HG02571 (cell line): Measurements from ENCODE around the gene BIRC7.

Source experiments
- ATAC-seq: cut with Tn5 transposase; IDR thresholded peaks from one replicate; pipeline ENCODE4 v1.9.1; 2021; ENCODE audit warnings: mild to moderate bottlenecking, moderate library complexity; ENCODE audit not compliant: unreplicated experiment

The BIRC7 gene

DNA sequence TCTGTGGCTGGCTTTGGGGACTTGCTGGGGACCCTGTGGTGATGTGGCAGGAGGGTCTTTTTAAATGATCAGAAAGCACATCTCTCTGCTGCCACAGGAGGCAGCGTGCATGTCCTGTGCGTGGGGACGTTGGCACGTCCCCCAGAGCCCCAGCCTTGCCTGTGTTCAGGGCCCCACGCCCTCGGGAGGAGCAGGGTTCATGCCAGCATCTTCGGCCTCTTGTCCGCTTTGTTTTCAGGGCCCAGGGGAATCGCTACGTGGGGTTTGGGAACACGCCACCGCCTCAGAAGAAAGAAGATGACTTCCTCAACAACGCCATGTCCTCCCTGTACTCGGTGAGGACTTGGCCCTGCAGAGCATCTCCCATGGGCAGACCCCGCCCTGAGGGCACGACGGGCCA lies 43.0 kb downstream of the BIRC7 start:
- no peak for ATAC-seq

DNA sequence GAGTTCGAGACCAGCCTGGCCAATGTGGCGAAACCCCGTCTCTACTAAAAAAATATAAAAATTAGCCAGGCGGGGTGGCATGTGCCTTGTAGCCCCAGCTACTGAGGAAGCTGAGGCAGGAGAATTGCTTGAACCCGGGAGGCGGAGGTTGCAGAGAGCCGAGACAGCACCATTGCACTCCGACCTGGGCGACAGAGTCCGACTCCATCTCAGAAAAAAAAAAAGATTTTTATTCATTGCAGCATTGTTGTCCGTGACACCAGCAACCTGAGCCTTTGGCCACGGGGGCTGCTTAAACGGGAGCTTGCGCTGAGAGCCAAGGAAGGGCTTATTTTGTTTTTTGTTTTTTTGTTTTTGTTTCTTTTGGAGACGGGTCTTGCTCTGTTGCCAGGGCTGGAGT lies 44.2 kb downstream of the BIRC7 start:
- ATAC-seq, result no peak

DNA sequence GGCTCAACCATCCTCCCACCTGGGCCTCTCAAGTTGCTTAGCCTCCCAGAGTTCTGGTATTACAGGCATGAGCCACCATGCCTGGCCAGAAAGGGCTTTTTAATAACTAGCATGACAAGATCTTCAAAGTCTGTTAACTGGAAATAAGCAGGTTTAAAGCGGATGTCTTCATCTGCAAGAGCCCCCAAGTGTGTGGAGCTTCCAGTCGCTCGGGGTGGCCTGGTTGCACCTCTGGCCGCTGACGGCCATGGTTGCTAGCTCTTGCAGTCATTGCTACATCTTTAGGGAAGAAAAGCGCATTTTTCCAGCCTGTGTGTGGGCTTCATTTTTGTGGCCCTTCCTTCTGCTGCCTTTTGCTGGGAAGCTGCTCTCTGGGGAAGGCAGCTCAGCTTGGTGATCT lies 44.7 kb downstream of the BIRC7 start:
- no peak for ATAC-seq

DNA sequence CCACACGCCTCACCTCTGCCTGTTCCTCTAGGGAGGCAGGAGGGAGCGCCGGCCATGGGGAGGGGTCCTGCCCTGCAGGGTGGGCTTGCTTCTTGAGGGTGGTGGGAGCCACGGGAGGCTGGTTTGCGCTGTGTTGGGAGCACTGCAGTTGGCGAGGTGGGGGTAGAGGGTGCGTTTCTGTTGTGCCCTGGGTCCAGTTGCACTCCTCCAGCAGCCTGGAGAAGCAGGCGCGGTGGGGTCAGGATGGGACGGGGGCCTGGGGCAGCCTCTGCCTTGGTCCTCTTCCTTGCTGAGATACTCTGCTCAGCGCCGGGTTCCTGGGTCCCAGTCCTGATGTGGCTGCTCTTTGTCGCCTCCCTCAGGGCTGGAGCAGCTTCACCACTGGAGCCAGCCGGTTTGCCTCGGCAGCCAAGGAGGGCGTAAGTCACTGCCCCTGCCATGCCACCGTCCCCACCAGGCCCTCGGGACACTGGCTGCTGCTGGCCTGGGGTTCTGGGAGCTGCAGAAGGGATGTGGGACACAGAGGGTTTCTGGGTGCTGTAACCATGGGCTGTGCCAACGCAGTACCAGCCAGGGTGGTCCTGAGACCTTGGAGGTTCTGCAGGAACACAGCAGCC lies 45.3 kb downstream of the BIRC7 start:
- ATAC-seq, result no peak

DNA sequence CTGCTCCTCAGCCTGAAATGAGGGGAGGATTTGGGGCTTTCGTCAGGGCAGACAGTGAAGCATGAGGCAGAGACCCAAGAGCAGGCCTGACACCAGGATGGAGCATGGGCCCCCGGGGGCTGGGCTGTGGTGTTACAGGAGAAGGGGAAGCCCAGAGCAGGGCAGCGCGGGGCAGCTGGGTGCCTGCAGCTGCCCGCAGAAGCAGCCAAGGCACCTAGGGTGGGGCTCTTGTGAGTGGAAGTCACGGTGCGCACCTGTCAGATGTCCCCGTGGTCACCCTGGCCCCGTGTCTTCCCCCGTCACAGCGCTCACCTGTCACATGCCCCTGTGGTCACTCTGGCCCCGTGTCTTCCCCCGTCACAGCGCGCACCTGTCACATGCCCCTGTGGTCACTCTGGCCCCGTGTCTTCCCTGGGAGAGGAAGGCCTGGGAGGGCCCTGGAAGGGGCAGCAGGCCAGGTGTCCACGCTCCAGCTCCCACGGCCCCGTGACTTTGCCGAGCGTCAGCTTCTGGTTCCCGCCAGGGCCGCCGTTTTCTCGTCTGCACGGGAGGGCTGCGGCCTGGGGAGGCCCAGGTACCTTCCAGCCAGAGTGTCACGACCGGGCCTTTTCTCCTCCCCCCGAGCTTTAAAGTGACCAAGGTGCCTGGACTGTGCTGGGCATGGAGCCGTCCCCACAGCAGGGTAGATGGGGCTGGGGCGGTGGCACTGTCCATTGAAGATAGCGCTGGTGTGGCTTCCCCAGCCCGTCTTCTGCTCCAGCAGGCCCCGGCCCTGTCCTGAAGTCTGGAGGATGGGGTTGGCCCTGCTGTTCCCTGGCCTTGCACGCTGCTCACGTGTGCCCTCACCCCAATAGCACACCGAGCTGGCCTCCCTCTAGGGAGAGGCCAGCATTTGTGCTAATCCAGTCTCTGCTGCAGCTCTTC lies 46.3 kb downstream of the BIRC7 start:
- no peak for ATAC-seq

DNA sequence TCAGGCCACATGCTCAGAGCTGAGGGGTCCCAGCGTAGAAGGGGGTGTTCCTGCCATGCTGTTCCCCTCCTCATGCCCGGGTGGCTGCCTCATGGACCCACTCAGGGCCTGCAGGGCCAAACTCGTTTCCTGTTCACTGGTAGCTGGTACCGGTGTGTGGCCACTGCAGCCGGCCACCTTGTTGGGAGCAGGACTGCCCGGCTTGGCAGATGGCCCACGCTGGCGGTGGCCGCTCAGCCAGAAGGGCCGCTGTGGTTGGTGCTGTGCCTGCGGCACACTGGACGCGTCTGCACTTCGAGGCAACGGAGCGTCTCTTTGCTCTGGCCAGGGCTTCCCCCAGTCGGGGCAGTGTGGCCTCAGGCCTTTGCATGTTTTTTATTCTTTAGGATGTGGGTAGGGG lies 47.2 kb downstream of the BIRC7 start:
- ATAC-seq, result no peak

DNA sequence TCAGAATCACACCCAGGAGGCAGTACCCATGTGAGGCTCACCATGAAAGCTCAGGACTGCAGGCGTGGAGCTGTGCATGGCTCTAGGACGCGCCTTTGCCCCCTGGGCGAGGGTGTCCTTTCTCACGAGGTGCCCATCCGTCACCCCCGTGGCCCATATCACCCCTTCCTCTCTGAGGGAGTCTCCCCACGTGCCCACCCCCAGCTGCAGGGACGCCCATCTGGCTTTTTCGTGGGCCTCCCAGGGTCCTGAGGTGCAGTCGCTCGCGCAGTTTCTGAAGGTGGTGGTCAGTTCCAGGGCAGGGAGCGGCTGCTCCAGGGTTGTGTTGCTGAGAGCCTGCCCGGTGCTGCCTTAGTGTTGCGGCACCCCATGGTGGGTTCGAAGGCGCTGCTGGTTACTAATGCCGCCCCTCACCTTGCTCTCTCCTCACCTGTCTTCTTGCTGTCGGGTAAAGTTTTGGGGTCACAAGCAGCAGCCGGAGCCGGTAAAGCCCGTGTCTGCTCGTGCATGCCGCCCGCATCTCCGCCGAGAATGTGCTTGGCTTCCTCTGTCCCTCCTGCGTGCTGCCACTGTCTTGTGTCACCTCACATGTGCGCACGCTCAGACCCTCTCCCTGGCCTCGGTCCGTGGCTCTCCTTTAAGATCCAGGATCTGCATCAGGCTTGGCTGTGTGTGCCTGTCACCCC lies 47.8 kb downstream of the BIRC7 start:
- no peak for ATAC-seq

DNA sequence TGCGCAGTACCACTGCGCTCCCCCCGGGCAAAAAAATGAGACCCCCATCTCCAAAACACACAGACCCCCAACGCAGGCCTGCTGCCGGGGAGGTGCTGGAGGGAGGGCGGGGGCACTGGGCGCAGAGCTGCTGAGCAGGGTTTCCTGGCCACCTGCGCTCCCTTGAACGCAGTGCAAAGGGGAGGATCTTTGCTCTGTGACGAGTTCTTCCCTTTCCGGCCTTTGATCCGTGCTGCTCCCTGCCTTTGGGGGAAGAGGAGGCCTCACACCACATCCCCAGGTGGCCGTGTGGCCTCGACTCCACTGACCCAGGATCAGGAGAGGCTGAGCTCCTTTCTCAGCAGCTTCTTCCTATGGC lies 48.4 kb downstream of the BIRC7 start:
- no peak for ATAC-seq

DNA sequence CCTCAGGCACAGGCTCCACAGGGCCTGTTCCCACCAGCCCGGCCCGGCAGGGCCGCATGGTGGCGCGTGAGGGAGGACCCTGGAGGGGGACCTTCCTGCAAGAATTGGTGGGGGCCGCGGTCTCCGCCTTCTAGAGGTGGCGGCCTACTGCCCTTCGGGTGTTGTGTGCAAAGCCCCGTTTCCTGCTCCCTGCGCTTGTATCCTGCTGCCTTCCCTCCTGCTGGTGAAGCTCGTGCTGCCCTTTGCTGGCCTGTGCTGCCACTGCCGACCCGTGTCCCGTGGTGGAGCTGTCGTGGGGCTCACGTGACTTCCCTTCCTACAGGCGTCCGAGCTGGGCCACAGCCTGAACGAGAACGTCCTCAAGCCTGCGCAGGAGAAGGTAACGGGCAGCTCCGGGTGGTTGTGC lies 48.8 kb downstream of the BIRC7 start:
- no peak for ATAC-seq

DNA sequence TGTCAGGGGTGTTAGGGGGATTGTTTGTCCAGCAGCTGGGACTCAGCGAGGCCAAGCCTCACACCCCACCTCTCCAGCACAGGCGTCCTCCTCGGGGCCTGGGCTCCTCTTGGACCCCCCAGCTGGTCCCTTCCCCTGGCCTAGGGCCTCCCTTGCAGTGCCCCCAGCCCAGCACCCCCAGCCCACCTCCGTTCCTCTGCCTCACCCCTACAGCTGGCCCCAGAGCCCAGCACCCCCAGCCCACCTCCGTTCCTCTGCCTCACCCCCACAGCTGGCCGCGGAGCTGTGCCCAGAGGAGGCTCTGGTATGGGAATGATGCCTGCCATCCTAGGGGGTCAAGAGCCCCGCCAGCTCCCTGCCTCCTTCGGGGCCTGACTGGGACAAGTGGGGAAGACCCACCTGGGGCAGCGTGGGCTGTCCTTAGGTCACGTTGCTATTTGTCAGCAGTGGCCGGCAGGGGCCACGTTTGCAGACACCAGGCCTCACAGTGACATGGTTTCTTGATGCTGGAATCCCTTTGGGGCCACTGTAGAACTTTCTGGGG lies 49.3 kb downstream of the BIRC7 start:
- no peak for ATAC-seq

DNA sequence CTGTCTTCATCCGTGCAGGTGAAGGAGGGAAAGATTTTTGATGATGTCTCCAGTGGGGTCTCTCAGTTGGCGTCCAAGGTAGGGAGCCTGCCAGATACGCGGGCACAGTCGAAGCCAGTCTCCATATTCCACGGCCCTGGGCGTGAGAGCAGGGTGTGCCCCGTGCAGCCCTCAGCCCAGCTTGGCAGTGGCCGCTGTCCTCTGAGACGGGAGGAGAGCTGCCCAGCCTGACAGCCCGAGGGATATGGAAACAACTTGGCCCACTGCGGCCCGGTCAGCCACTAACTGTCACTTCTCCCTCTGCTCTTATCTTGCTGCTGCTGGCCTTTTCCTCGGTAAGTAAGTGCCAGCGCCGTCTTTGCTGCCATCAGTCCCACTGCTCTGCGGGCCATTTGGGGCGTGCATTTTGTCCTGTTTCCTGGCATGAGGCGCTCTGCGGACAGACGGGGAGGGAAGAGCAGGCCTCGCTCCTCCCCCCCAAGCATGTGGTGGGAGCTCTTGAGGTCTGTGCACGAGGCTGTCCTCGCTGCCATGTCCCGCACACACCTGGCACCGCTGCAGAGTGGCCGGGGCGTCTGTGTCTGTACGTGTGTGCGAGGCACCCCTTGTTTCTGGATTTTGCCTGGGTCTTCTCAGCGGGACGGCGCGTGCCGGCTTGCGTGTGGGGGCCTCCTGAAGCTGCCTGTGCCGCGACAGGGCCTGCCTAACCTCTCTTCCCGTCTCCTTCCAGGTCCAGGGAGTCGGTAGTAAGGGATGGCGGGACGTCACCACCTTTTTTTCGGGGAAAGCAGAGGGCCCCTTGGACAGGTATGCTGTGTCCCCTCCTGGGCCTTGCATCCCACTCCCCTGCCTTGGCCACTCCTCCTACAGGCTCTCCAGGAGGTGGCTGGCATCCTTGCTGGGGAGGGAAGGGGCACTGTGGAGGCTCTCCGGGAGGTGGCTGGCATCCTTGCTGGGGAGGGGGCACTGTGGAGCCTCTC lies 50.2 kb downstream of the BIRC7 start:
- ATAC-seq, result no peak

DNA sequence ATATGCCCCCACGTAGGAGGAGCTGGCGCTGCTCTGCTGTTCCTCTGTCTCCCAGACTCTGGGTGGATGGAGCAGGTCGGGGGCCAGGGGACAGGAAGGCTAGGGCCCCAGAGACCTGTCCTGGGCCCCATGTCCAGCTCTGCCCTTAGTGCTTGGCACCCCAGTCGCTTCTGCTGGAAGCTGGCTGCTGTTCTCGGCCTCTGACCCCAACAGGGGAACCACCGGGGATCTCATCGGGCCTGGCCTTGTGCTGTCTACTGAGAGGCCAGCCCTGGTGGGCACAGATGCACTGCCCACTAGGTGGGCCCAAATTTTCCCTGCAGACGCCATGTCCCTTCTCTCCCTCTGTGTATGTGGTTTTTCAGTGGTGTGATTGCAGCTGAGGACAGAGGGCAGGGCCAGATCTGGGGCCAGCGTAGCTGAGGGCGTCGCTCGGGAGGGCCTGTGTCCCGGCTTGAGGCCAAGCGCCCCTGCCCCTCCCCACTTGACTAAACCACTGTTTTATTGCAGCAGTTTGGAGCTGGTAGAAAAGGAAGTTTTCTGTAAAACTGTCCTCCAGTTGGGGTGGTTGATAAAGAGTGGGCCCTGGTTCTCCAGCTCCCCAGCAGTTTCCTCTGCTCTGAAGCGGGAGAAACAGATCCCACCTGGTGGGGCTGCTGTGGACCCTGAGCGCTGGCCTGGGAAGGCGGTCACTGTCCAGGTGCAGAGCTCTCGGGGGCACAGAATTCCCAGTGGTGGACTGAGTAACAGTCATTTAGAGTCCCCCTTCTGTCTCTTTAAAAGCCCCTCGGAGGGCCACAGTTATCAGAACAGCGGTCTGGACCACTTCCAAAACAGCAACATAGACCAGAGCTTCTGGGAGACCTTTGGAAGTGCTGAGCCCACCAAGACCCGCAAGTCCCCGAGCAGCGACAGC lies 51.3 kb downstream of the BIRC7 start:
- no peak for ATAC-seq

DNA sequence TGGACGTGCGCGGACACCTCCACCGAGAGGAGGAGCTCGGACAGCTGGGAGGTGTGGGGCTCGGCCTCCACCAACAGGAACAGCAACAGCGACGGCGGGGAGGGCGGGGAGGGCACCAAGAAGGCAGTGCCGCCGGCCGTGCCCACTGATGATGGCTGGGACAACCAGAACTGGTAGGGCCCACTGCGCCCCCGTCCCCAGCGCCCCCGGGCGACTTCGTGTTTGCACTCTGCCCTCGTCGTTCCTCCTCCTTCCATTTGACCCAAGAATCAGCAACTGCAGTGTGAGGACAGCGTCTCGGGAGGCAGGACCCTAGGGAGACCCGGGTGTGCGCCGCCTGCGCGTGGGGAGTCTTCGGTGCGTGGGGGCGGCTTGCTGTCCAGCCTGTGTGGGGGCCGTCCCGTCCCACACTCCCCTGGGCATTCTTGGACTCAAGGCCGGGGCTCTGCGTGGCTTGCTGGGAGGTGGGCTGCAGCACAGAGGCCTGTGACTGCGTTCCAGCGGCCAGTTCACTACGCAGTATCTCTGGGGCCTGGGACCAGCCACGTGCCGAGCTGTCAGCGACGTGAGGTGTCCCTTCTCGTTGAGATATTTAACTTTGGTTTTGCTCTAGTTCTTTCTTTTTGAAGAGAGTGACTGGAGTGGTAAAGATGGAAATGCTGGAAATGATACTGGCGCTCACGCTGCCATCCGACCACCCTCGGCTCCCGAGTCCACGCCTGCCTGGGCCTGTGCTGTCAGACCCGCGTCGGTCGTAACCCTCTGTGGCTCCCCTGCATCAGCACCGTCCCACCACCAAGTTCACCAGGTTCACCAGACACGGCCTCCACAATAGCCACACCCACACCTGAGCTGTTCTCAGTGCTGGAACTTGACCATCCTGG lies 52.2 kb downstream of the BIRC7 start:
- ATAC-seq, result no peak

DNA sequence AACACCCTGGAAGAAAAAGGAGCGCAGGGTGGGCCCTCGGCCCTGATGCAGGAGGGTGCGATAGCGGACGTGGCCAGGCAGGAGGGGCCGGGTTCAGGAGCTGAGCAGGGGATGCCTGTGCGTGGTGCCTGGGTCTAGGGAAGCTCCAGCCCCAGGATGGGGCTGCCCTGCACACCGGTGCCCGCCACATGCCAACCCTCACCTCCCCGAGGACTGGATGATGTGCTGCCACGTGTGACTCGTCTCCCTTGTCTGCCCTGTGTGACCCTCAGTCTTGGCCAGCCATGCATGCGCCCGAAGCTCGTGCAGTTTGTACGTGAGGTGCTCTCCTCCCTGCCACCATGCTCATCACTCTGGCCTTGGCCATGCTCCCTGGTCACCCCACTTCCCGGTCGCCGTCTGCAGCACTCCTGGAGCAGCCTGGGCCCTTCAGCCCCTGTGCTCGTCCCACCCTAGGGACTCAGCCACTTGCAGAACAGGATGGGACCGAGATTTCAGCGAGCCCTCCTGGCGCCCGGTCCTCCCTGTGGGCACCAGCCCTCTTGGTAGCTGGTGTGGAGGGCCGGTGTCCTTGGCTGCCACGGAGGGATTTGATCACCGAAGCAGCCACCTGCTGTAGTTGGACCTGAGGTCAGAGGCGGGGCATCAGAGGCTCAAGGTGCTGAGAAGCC lies 53.0 kb downstream of the BIRC7 start:
- ATAC-seq, result no peak

DNA sequence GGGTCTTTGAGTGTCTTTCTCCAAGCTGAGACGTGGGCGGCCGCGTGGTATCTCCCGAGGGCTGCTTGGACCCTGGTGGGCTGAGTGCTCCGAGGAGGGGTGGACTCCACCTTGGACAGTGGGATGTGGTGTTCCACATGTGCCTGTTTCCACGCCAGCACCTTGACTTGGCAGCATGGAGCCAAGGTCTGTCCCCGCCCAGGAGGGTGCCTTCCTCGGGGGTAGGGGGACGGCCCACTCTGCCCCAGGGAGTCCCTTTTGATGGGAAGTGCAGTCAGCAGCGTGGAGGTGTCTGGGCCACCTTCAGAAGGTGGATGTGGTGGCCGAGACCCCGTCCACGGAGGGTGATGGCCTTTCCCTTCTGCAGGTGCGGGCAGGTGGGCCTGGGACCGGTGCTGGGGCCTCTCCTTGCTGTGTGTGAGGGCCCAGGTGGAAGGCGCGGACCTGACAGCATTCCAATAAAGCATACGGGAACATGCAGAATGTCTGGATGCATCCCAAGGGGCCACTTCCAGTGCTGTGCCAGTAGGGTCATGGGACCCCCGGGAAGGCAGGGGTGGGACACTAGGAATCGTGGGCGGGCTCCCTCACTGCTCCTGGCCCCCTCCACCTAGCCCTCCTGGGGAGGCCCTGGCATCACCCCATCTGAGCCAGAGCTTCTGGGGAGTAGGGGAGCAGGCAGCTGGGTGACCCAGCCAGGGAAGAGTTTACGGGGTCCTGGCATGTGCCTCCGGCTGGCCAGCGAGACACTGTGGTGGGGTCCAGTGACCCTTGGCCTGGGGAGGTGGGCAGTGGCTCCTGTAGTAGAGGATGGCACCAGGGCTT lies 53.8 kb downstream of the BIRC7 start:
- no peak for ATAC-seq
